ENCODE measurements around the gene GASK1A. TPM values are rescaled to one million over a fixed set of nuclear protein-coding genes. Genes with fewer than 3 reads are reported as not detected.

The GASK1A gene
- 1 to 10 TPM; 4.0 to 5.3 TPM for total RNA-seq
- polyA plus RNA-seq (2013, experiment 1 of 2) = 2.7 TPM
- polyA plus RNA-seq (2013, experiment 2 of 2) = 2.0 TPM
- long read RNA-seq, experiment 1, partial matches to known transcripts = 2 of 3 reads
- long read RNA-seq, experiment 1, other reads (novel, unspliced or antisense) = 0 of 3 reads
- long read RNA-seq, experiment 2, partial matches to known transcripts = 4 of 8 reads
- long read RNA-seq, experiment 2, other reads (novel, unspliced or antisense) = 2 of 8 reads
- long read RNA-seq, experiment 3, partial matches to known transcripts = 1 of 4 reads
- long read RNA-seq, experiment 3, other reads (novel, unspliced or antisense) = 2 of 4 reads
- long read RNA-seq, experiment 4 = 0 reads

DNA sequence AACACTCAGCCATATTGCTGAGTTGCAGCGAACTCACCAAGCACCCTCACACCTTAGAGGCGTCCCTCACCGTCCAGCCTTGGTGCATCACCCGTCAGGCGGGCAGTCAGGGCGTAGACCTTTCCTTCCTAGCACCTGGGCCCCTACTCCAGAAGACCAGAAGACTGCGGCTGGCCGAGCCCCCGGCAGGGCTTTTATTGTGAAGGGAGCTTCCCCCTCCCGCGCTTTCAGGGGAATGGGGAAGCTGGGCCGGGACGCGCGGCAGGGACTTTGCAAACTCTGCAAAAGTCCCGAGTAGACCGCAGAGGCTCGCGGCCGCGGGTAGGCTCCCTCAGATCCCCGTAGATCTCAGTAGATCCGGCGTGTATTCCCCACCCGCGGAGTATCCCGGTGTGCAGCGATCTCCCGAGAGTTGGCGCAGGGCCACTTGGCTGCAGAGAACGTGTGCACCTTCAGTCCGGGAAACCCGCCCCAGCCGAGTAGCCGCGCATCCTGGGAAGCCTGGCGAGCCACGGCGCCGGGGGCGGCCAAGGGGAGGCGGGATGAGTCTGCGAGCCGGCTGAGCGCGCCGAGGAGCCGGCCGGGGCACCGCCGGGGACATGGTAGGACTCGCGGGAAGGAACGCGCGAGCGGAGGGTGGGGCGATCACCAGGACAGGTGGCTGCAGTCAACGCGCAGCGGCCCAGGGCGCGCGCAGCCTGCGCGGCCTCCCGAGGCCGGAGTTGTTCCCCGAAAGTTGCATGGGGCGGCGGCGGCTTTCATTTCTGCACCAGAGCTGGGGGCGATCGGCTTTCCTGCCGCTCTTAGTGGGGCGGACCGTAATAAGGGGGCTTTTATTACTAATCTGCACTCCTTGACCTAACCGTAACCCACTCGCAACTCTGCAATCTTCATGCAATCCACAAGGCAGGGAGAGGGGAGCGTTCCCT lies at the start of gene GASK1A:
GASK1A (plus strand) TSS at position 268 of the 929 bp plus-strand sequence; CDS start at position 600, 332 bp downstream.
- Histone ChIP-seq H3K27me3 (ENCODE audit: control insufficient read depth, insufficient read depth, low read length, poor library complexity, severe bottlenecking) (peaks cover 22% of the 10 kb centered on the region), H3K9me3 (ENCODE audit: control insufficient read depth, low read length) (peaks cover 22% of the 10 kb centered on the region), H3K4me1 (ENCODE audit: control insufficient read depth, insufficient read depth, low read length) (peaks cover 24% of the 10 kb centered on the region), H3K4me3 (ENCODE audit: low read length) (peak within 1 kb of the TSS; percentile 83), H3K9ac (ENCODE audit: extremely low read depth, low read length, poor library complexity, severe bottlenecking) (peak within 1 kb of the TSS; percentile 46), H3K36me3 (ENCODE audit: control insufficient read depth, insufficient read depth, low read length) (no peaks in the 10 kb centered on the region), H3K27ac (ENCODE audit: low read depth, low read length) (no peak within 1 kb of the TSS)
- Mint-ChIP-seq H3K27ac (no peak within 1 kb of the TSS), H3K4me1 (peaks cover 22% of the 10 kb centered on the region), H3K4me3 (peak within 1 kb of the TSS; percentile 77), H3K36me3 (ENCODE audit: low read depth) (peaks cover 2% of the 10 kb centered on the region), H3K27me3 (ENCODE audit: insufficient read depth) (peaks cover 65% of the 10 kb centered on the region), H3K9me3 (peaks cover 25% of the 10 kb centered on the region)
- 0 to 2% methylated on average over 46 to 80 of the region's 80 CpGs for WGBS, 2 experiments (ENCODE audit: insufficient coverage in 1 of 2, insufficient read length in 1 of 2)
- TF ChIP-seq, protein P1, sequence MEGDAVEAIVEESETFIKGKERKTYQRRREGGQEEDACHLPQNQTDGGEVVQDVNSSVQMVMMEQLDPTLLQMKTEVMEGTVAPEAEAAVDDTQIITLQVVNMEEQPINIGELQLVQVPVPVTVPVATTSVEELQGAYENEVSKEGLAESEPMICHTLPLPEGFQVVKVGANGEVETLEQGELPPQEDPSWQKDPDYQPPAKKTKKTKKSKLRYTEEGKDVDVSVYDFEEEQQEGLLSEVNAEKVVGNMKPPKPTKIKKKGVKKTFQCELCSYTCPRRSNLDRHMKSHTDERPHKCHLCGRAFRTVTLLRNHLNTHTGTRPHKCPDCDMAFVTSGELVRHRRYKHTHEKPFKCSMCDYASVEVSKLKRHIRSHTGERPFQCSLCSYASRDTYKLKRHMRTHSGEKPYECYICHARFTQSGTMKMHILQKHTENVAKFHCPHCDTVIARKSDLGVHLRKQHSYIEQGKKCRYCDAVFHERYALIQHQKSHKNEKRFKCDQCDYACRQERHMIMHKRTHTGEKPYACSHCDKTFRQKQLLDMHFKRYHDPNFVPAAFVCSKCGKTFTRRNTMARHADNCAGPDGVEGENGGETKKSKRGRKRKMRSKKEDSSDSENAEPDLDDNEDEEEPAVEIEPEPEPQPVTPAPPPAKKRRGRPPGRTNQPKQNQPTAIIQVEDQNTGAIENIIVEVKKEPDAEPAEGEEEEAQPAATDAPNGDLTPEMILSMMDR (conservative IDR thresholded peaks at IDR 0.05) = no peak
- peak; percentile 90 for DNase-seq

DNA sequence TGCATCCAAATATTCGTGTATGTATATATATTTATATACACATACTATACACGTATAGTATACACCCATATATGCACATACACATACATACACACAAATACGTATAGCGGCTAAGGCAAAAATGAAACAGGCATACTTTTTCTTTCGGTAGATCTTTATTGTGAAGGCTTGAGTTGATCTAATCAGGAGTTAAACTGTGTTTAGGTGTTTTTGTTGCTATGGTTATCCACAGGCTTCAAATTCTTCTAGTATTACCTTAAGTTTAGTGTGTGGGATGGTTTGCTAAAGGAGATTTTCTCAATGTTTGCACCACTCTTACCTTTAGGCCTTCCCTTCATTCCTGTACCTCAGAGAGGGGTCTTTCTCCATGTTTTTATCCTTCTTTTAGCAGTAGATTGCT lies 45.0 kb upstream of the GASK1A start:
- Mint-ChIP-seq H3K36me3 (ENCODE audit: low read depth) (no peaks in the 10 kb centered on the region), H3K9me3 (no peaks in the 10 kb centered on the region), H3K27ac (no peak overlapping the region), H3K4me1 (no peaks in the 10 kb centered on the region), H3K27me3 (ENCODE audit: insufficient read depth) (no peaks in the 10 kb centered on the region), H3K4me3 (no peak overlapping the region)
- H3K36me3 ChIP-seq (ENCODE audit: control insufficient read depth, insufficient read depth, low read length) = no peaks in the 10 kb centered on the region
- no peak for DNase-seq
- H3K27ac ChIP-seq (ENCODE audit: low read depth, low read length) = no peak overlapping the region
- no peaks in the 10 kb centered on the region for H3K4me1 ChIP-seq (ENCODE audit: control insufficient read depth, insufficient read depth, low read length)
- H3K27me3 ChIP-seq (ENCODE audit: control insufficient read depth, insufficient read depth, low read length, poor library complexity, severe bottlenecking) = no peaks in the 10 kb centered on the region
- no peak overlapping the region for H3K9ac ChIP-seq (ENCODE audit: extremely low read depth, low read length, poor library complexity, severe bottlenecking)
- H3K9me3 ChIP-seq (ENCODE audit: control insufficient read depth, low read length) = no peaks in the 10 kb centered on the region
- WGBS, 2 experiments (ENCODE audit: insufficient coverage in 1 of 2, insufficient read length in 1 of 2) = 95 to 100% methylated on average over 1 to 4 of the region's 5 CpGs
- TF ChIP-seq, protein P1 (conservative IDR thresholded peaks at IDR 0.05) = no peak
- H3K4me3 ChIP-seq (ENCODE audit: low read length) = no peak overlapping the region

DNA sequence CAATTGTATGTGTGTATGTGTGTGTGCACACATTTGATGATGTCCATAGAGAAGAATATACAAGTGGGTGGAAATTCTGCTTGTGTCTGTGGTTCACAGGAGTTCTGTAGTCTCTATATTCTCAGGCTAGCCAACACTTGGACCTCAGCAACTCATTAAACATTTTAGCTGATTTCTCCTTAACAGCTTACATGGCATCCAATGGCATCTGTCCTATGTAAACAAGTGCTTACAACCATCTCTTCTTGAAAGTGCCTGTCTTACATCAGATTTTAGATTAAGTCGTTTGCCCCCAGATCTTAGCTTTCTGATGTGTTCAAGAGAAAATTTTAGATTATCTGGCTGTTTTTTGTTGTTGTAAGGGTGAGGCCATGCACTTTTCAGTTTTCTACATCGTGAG lies 44.2 kb upstream of the GASK1A start:
- Histone ChIP-seq H3K9me3 (ENCODE audit: control insufficient read depth, low read length) (no peaks in the 10 kb centered on the region), H3K9ac (ENCODE audit: extremely low read depth, low read length, poor library complexity, severe bottlenecking) (no peak overlapping the region), H3K27ac (ENCODE audit: low read depth, low read length) (no peak overlapping the region), H3K36me3 (ENCODE audit: control insufficient read depth, insufficient read depth, low read length) (no peaks in the 10 kb centered on the region), H3K4me3 (ENCODE audit: low read length) (no peak overlapping the region), H3K27me3 (ENCODE audit: control insufficient read depth, insufficient read depth, low read length, poor library complexity, severe bottlenecking) (no peaks in the 10 kb centered on the region), H3K4me1 (ENCODE audit: control insufficient read depth, insufficient read depth, low read length) (no peaks in the 10 kb centered on the region)
- DNase-seq = no peak
- WGBS, 2 experiments (ENCODE audit: insufficient coverage in 1 of 2, insufficient read length in 1 of 2) = 63 to 74% methylated on average over 1 to 2 of the region's 2 CpGs
- H3K9me3 Mint-ChIP-seq = no peaks in the 10 kb centered on the region
- H3K36me3 Mint-ChIP-seq (ENCODE audit: low read depth) = no peaks in the 10 kb centered on the region
- no peak overlapping the region for H3K4me3 Mint-ChIP-seq
- H3K4me1 Mint-ChIP-seq = no peaks in the 10 kb centered on the region
- H3K27ac Mint-ChIP-seq = no peak overlapping the region
- no peaks in the 10 kb centered on the region for H3K27me3 Mint-ChIP-seq (ENCODE audit: insufficient read depth)
- TF ChIP-seq, protein P1 (conservative IDR thresholded peaks at IDR 0.05) = no peak

Data from endodermal cell (in vitro differentiated cells).